ENCODE data around the gene IRF2BPL. TPM values are rescaled to one million over a fixed set of nuclear protein-coding genes. Genes with fewer than 3 reads are reported as not detected.

The IRF2BPL gene
- total and polyA plus RNA-seq, 7 donors: 3.8 to 26.3 (median 9.7) TPM

GRCh38 chr14:77066578-77067172, 38.2 kb upstream of the IRF2BPL start:
- no peak for ATAC-seq
- DNase-seq: no peak
- Histone ChIP-seq H3K4me3 (no peak overlapping the region), H3K9me3 (no peaks in the 10 kb centered on the region), H3K27ac (no peak overlapping the region), H3K27me3 (ENCODE audit: insufficient read depth in 3 of 3, low read length in 2 of 3) (no peaks in the 10 kb centered on the region), H3K36me3 (ENCODE audit: insufficient read depth in 1 of 2, low read depth in 1 of 2) (no peaks in the 10 kb centered on the region), H3K4me1 (peaks cover 24% of the 10 kb centered on the region)
- no peak for TF ChIP-seq CTCF (IDR thresholded peaks at IDR 0.05)
- 41 to 55% (median 49%) methylated on average over 10 of the region's 10 CpGs for WGBS, 3 donors
- intact Hi-C loops (cut with DNase I): loop anchor here in 1 of 2 donors (5.0 kb wide), 1 partner anchor 39 kb away; the partner anchor contains the start of gene IRF2BPL

GRCh38 chr14:77065851-77066577, 37.5 kb upstream of the IRF2BPL start:
- no peaks in the 10 kb centered on the region for H3K36me3 ChIP-seq (ENCODE audit: insufficient read depth in 1 of 2, low read depth in 1 of 2)
- intact Hi-C loops (cut with DNase I): loop anchor here in 1 of 2 donors (5.0 kb wide), 1 partner anchor 39 kb away; the partner anchor contains the start of gene IRF2BPL
- H3K4me3 ChIP-seq: no peak overlapping the region
- TF ChIP-seq CTCF (IDR thresholded peaks at IDR 0.05): no peak
- no peak for DNase-seq
- H3K27me3 ChIP-seq (ENCODE audit: insufficient read depth in 3 of 3, low read length in 2 of 3): no peaks in the 10 kb centered on the region
- H3K9me3 ChIP-seq: no peaks in the 10 kb centered on the region
- peaks cover 24% of the 10 kb centered on the region for H3K4me1 ChIP-seq
- H3K27ac ChIP-seq: no peak overlapping the region
- ATAC-seq: no peak
- 74 to 84% (median 82%) methylated on average over 6 of the region's 6 CpGs for WGBS, 3 donors

- Histone ChIP-seq H3K27me3 (ENCODE audit: insufficient read depth in 3 of 3, low read length in 2 of 3) (no peaks in the 10 kb centered on the region), H3K9me3 (no peaks in the 10 kb centered on the region), H3K4me3 (no peak overlapping the region), H3K4me1 (peaks cover 15% of the 10 kb centered on the region), H3K36me3 (ENCODE audit: insufficient read depth in 1 of 2, low read depth in 1 of 2) (no peaks in the 10 kb centered on the region), H3K27ac (no peak overlapping the region)
- DNase-seq (no peak), ATAC-seq (no peak)
- 64 to 74% (median 65%) methylated on average over 8 of the region's 8 CpGs for WGBS, 3 donors
- intact Hi-C loops (cut with DNase I): loop anchor here in 1 of 2 donors (5.0 kb wide), 1 partner anchor 37 kb away; the partner anchor contains the start of gene IRF2BPL
- TF ChIP-seq CTCF (IDR thresholded peaks at IDR 0.05): no peak
Measured at GRCh38 chr14:77064521-77065178, 36.1 kb upstream of the IRF2BPL start.

- Histone ChIP-seq H3K27me3 (ENCODE audit: insufficient read depth in 3 of 3, low read length in 2 of 3) (no peaks in the 10 kb centered on the region), H3K9me3 (no peaks in the 10 kb centered on the region), H3K4me1 (peaks cover 14% of the 10 kb centered on the region), H3K36me3 (ENCODE audit: insufficient read depth in 1 of 2, low read depth in 1 of 2) (no peaks in the 10 kb centered on the region), H3K27ac (no peak overlapping the region), H3K4me3 (no peak overlapping the region)
- intact Hi-C loops (cut with DNase I): no loop called here
- DNase-seq (no peak), ATAC-seq (no peak)
- WGBS, 3 donors: 63 to 66% (median 66%) methylated on average over 10 of the region's 10 CpGs
- TF ChIP-seq CTCF (IDR thresholded peaks at IDR 0.05): no peak
Measured at GRCh38 chr14:77063571-77064171, 35.2 kb upstream of the IRF2BPL start.
